GM19397 (cell line): Measurements from ENCODE around the gene OSBPL2.

Source experiments
- ATAC-seq: cut with Tn5 transposase; IDR thresholded peaks from one replicate; pipeline ENCODE4 v1.9.1; 2021; ENCODE audit warnings: mild to moderate bottlenecking, moderate library complexity; ENCODE audit not compliant: unreplicated experiment

The OSBPL2 gene

GRCh38 chr20:62205618-62206387, 32.5 kb upstream of the OSBPL2 start:
- ATAC-seq, result no peak

GRCh38 chr20:62206388-62206775, 31.9 kb upstream of the OSBPL2 start:
- ATAC-seq, result no peak

DNA sequence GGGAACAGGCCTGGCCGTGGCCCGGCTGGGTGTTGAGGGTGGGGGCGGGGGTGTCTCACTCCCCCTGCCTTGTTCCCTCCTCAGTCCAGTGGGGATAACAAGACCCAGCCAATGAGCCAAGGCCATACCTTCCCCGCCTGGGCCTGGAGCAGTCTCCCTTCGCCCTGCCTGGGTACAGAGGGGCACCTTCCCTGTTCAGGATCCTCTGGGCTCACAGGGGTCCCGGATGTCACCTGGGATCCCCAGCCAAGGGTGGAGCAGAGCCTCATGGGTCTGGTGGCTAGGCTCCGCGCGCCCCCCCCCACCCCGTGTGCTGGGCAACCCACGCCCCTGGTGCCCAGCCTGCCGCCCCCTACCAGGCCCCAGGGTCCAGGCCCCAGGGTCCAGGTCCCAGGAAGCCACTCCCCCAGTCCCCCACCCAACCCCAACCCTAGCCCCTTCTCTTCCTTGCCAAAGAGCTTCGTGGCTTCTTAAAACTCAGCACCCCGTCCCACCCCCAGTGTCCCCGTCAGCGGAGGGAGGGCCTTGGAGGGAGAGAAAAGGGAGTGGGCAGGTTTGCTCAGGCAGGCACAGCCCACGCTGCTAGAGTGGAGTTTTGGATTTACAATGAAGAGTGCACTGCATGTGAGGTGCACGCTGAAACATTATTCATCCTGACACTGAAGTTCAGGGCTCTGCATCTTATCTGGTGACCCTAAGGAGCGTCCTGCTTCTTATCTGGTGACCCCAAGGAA, 30.1 kb upstream of the OSBPL2 start:
- ATAC-seq, result no peak

DNA sequence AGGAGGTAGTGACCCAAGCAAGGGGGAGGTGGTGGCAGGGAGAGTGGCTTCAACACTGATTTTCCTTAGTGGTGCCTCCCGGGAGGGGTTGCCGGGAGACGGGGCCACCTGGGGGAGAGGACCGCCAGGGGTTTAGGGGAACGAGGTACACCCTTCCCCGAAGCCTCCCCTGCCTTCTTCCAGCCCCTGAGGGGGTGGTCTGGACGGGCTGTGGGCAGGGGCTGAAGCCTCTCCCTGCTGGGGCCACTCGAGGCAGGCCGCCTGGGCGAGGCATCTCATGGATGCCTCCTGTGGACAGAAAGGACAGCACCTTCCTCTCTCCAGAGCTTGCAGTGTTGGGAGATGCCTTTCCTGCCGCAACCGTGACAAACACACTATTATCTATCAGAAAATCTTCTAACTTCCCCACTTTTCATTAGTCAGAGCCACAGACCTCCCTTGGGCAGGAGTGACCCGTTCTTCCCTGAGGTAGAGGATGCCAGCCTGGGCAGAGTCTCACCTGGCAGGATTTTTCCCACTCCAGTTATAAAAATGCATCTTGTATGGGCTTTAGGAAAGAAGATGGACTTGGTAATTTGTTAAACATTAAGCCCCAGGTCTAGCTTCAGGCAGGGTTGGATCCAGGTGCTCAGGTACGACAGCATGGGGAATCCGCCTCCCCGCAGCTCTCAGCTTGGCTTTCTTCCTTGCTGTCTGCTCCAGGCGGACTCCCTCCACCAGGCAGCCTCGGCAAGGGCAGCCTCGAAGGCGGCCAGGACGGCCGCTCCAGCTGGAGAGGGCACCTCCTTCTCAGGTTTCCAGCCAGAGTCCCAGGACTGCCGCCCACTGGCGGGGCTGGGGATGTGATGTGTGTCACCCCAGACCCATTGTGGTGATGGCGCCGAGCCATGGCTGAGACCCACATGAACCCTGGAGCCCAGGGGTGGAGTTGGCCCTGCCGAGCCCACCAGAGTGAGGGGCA, 29.2 kb upstream of the OSBPL2 start:
- ATAC-seq, result no peak

DNA sequence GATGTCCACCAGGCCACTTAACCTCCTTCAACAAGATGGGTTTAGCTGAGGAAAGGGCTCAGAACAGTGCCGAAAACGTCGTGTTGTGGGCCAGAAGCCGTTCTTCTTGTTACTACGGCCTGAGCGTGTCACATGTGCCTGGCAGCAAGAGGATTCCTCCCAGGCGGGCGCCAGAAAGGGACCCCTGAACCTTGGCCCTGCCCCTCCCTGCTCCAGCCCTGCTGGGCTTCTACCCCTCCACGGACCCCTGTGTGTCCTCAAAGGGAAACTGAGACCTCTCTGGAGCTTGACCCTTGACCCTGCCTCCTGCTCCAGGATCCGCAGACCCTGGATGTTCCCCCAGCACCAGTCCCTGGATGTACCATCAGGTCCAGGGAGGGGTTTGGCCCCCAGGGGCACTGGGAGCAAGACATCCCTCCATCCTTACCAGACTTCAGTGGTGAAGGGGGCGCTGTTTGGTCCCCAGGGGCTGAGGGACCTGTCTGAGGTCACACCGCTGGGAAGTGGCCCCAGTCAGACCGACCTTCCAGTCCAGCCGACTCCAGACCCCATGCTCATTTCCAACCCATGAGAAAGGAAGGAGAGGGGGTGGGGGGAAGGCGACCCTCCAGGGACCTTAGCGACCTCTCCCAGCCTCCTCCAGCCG, 28.3 kb upstream of the OSBPL2 start:
- ATAC-seq, result no peak

DNA sequence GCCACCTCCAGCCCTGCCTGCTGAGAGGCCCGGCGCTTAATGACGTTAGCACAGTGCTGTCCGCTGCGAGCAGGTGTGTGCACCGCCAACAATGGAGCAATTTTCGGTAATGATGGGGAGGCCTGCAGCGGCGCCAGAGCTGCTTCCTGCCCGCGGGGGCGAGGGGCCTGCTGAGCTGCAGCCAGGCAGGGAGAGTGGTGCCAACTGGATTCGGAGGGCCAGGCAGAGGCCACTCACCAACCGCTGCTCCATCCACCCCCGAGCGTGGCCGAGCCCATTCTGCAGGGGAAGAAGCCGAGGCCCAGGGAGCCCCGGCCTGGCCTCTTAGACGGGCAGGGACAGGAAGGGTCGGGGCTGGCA, 27.8 kb upstream of the OSBPL2 start:
- ATAC-seq, result no peak

GRCh38 chr20:62211216-62211615, 27.1 kb upstream of the OSBPL2 start:
- ATAC-seq, result no peak

DNA sequence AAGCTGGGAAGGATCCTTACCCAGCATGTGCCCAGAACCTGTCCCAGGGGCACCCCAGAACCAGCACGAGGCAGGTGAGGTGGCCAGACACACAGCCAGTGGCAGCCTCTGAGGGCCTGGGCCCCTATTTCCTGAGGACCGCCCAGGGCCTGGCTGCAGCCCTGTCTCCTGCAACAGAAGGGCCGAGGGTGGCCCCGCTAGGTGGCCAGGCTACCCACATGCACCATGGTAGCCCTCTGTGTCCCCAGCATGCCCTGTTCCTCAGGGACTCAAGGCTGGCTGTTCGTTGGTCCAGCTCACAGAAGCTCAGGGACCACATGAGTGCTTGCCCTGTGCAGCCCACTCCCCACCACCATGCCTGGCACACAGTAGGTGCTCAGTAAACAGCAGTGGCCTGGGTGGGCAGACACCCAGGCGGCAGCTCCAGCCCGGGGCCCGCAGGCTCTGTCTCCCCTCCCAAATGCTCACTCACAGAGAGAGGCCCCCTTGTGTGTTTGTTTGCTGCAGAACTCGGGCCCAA, 26.5 kb upstream of the OSBPL2 start:
- ATAC-seq, result no peak

DNA sequence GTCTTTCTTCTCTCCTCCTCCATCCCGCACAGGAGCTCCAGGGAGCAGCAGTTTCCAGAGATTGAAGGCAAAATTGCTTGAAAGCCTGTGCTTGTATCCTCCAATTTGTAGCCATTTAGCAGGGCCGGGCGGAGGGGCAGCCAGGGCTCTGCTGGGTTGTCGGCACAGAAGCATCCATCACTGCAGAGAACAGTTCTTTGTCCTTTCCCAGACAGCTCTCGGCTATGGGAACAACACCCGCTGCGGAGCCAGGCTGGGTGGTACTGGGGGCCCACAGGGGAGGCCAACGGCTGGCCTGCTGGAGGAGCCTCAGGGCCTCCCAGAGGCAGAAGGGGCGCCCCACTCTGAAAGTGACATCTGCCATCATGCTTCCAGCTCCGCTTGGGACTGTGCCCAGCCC, 26.0 kb upstream of the OSBPL2 start:
- ATAC-seq, result no peak

DNA sequence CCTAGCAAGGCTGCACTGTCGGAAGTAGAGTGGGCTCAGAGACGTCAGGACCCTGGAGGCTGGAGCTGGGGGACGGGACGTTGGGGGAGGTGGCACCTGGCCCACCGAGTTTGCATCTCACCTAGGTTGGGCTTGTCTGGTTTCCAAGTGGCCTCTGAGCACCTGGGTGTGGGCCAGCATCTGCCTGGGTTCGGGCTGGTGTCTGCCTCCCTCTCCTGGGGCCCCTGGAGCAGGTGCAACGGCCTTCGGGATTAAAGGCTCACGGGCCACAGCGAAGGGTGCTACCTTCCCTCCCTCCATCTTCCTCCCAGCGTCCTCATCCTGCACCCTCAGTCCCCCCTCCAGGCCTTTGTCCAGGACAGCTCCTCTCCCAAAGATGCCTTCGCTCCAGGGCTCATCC, 24.3 kb upstream of the OSBPL2 start:
- no peak for ATAC-seq

DNA sequence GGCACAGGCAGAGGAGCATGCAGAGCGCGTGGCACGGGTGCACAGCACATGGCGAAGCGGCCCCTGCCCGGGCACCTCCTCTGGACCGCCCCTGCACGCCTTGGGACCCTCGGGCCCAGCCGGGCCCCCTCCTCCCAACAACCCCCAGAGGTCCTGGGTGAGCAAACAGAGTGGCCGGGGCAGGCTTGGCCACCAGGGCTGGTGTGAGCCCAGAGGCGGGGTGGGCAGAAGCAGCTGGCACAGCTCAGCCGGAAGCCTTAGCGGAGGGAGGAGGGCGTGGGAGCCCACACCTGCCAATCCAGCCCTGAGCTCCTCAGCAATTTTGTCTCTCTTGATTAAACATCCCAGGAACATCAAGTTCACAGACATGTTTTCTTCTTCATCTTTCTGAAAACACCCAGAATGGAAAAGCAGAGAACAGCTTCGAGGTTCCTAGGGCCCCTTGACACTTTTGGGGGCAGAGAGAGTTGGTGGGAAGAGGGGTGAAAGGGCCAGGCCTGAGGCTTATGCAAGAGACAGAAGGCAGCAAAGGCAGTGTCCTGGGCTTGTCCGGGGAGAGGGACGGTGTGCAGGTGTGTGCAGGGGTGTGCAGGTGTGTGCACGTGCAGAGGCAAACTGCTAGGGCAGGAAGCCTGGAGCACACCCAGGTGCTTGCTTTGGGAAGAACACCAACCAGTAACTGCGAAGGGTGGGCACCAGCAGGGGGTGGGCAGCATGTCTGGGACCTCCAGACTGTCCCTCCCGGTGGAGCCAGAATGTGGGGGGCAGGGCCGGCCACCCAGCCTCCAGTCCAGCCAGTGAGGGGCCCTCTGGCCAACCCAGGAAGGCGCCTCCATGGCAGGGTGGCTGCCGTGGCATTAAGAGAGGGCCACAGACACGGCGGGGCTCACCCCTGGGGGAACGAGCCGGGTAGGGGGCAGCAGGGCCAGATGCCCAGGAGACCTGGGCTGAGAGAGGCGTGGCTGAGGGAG, 23.0 kb upstream of the OSBPL2 start:
- ATAC-seq, result no peak

DNA sequence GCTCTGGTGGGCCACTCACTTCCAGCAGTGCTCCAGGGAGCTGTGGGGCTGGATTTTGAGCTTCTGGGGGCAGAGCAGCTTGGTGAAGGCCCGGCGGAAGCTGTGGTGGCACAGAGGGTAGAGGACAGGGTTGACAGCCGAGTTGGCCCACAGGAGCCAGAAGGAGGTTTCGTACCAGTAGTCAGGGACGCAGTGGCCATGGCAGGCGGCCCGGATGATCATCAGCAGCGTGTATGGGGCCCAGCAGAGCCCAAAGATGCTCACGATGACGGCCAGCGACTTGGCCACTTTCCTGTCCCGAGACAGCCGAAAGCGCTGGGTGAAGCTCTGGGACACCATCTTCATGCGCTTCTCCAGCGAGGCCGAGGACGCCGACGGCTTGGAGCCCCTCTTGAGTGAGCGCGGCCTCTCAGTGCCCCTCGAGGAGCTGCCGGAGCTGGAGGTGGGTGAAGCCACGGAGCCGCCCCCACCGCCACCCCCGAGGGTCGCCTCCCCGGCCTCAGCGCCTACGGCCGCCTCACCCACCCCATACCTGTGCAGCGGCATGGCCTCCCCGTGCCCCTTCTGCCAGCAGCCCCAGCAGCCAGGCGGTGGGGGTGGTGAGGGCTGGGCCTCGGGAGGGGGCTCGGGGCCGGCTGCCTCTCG, 22.2 kb upstream of the OSBPL2 start:
- ATAC-seq, result no peak

- no peak for ATAC-seq
Observed at GRCh38 chr20:62216636-62217566, 21.4 kb upstream of the OSBPL2 start.

GRCh38 chr20:62217913-62218773, 20.2 kb upstream of the OSBPL2 start:
- no peak for ATAC-seq

GRCh38 chr20:62219101-62219991, 19.0 kb upstream of the OSBPL2 start:
- no peak for ATAC-seq
